Duodenal mucosa (tissue), 2 donors: ENCODE data around the gene PCIF1.

Source experiments
- H3K27ac ChIP-seq: one replicate; pipeline ENCODE4 v1.7.0; 2013; ENCODE audit warnings: low read depth, low read length
- H3K27me3 ChIP-seq, 2 donors: one replicate each; pipeline ENCODE4 v1.7.0; 2013; ENCODE audit warnings: low read length in 2 of 2, control low read depth in 1 of 2; ENCODE audit not compliant: insufficient read depth in 2 of 2, control insufficient read depth in 1 of 2
- H3K36me3 ChIP-seq, 2 donors: one replicate each; pipeline ENCODE4 v1.7.0; 2013; ENCODE audit warnings: low read length in 2 of 2, control low read depth in 1 of 2; ENCODE audit not compliant: insufficient read depth in 2 of 2, control insufficient read depth in 1 of 2
- H3K4me1 ChIP-seq, 2 donors: one replicate each; pipeline ENCODE4 v1.7.0; 2013; ENCODE audit warnings: low read length in 2 of 2, control low read depth in 1 of 2; ENCODE audit not compliant: insufficient read depth in 2 of 2, control insufficient read depth in 1 of 2
- H3K4me3 ChIP-seq, 2 donors: one replicate each; pipeline ENCODE4 v1.7.0; 2013; ENCODE audit warnings: low read length in 2 of 2, low read depth in 1 of 2
- H3K9ac ChIP-seq, 2 donors: one replicate each; pipeline ENCODE4 v1.7.0; 2013; ENCODE audit warnings: low read length in 2 of 2, low read depth in 1 of 2
- H3K9me3 ChIP-seq, 2 donors: one replicate each; pipeline ENCODE4 v1.7.0; 2013; ENCODE audit warnings: low read length in 2 of 2, control low read depth in 1 of 2; ENCODE audit not compliant: control insufficient read depth in 1 of 2

The PCIF1 gene

GRCh38 chr20:45912344-45912682, 22.2 kb upstream of the PCIF1 start:
- H3K9me3 ChIP-seq: no peaks in the 10 kb centered on the region
- H3K27me3 ChIP-seq: no peaks in the 10 kb centered on the region
- H3K36me3 ChIP-seq: peaks cover 0 to 3% of the 10 kb centered on the region in 2 donors
- peak overlapping the region in 1 of 2 donors; percentile 78 for H3K4me3 ChIP-seq
- H3K4me1 ChIP-seq: peaks cover 21 to 24% of the 10 kb centered on the region in 2 donors
- no peak overlapping the region for H3K27ac ChIP-seq
- no peak overlapping the region for H3K9ac ChIP-seq

- Histone ChIP-seq H3K9me3 (no peaks in the 10 kb centered on the region), H3K36me3 (no peaks in the 10 kb centered on the region), H3K27ac (no peak overlapping the region), H3K4me1 (peaks cover 21 to 25% of the 10 kb centered on the region in 2 donors), H3K4me3 (no peak overlapping the region), H3K27me3 (no peaks in the 10 kb centered on the region), H3K9ac (no peak overlapping the region)
Observed at GRCh38 chr20:45913116-45913515, 21.4 kb upstream of the PCIF1 start.

DNA sequence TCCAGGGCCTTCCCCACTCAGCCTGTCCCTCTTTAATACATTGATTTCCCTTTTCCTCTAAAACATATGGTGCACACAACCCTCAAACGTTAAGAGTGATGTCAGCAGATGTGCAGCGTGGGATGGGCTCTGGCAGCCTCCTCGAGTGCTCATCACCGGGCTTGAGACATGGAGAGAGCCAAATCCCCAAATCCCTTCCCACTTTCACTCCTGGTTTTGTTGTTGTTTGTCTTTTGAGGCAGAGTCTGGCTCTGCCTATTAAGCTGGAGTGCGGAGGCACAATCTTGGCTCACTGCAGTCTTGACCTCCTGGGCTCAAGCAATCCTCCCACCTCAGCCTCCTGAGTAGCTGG, 16.7 kb upstream of the PCIF1 start:
- H3K4me1 ChIP-seq: peaks cover 5 to 23% of the 10 kb centered on the region in 2 donors
- no peaks in the 10 kb centered on the region for H3K27me3 ChIP-seq
- H3K9ac ChIP-seq: no peak overlapping the region
- H3K36me3 ChIP-seq: no peaks in the 10 kb centered on the region
- H3K9me3 ChIP-seq: no peaks in the 10 kb centered on the region
- no peak overlapping the region for H3K4me3 ChIP-seq
- peak overlapping the region; percentile 36 for H3K27ac ChIP-seq

- H3K4me3 ChIP-seq: no peak overlapping the region
- H3K4me1 ChIP-seq: peaks cover 5 to 23% of the 10 kb centered on the region in 2 donors
Observed at GRCh38 chr20:45918182-45918737, 16.2 kb upstream of the PCIF1 start.

GRCh38 chr20:45918779-45919537, 15.5 kb upstream of the PCIF1 start:
- Histone ChIP-seq H3K4me3 (no peak overlapping the region), H3K9ac (no peak overlapping the region), H3K9me3 (no peaks in the 10 kb centered on the region), H3K27ac (peak overlapping the region; percentile 14), H3K36me3 (no peaks in the 10 kb centered on the region), H3K27me3 (no peaks in the 10 kb centered on the region), H3K4me1 (peaks cover 5 to 23% of the 10 kb centered on the region in 2 donors)

More at GRCh38 chr20:45918182-45918737, 16.2 kb upstream of the PCIF1 start:
- H3K36me3 ChIP-seq: no peaks in the 10 kb centered on the region
- peak overlapping the region in 1 of 2 donors; percentile 22 for H3K9ac ChIP-seq
- H3K9me3 ChIP-seq: no peaks in the 10 kb centered on the region
- no peak overlapping the region for H3K27ac ChIP-seq
- no peaks in the 10 kb centered on the region for H3K27me3 ChIP-seq

DNA sequence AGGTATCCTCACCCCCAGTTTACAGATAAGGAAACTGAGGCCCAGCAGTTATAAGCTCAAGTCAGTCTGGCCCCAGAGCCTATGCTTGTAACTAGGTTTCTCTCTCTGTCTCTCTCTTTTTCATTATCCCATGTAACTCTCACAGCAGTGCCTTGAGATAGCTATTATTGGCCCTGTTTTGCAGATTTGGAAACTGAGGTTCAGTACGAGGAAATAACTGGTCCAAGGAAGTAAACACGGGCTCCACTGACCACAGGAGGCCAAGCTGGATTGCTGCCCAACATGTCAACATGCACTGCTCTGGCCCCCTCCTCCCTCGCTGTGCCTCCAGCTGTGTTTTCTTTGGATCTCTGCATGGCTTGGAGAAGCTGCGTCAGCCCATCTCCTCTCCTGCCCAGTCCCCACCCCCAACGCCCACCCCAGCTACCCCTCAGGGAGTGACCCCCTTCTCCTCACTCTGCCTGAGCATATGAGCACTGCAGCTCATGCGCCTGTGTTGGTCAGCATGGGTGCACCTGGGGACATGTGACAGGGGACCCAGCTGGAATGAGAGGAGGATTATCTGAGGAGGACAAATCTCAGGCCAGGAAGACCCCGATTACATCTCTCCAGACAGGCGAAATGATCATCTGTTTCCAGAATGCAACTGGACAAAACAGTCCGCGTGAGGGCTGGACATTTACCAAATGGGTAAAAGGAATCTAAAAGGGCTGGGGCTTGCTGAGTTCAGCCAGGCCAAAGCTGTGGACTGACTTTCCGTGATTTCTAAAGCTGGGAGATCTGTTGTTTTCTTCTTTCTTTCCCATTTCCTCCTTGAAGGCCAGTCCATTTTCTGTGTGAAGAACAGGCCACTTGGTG, 14.7 kb upstream of the PCIF1 start:
- H3K4me1 ChIP-seq: peaks cover 5 to 24% of the 10 kb centered on the region in 2 donors
- peak overlapping the region; percentile 14 for H3K27ac ChIP-seq
- no peaks in the 10 kb centered on the region for H3K27me3 ChIP-seq
- H3K36me3 ChIP-seq: no peaks in the 10 kb centered on the region
- no peaks in the 10 kb centered on the region for H3K9me3 ChIP-seq
- no peak overlapping the region for H3K9ac ChIP-seq
- H3K4me3 ChIP-seq: no peak overlapping the region

DNA sequence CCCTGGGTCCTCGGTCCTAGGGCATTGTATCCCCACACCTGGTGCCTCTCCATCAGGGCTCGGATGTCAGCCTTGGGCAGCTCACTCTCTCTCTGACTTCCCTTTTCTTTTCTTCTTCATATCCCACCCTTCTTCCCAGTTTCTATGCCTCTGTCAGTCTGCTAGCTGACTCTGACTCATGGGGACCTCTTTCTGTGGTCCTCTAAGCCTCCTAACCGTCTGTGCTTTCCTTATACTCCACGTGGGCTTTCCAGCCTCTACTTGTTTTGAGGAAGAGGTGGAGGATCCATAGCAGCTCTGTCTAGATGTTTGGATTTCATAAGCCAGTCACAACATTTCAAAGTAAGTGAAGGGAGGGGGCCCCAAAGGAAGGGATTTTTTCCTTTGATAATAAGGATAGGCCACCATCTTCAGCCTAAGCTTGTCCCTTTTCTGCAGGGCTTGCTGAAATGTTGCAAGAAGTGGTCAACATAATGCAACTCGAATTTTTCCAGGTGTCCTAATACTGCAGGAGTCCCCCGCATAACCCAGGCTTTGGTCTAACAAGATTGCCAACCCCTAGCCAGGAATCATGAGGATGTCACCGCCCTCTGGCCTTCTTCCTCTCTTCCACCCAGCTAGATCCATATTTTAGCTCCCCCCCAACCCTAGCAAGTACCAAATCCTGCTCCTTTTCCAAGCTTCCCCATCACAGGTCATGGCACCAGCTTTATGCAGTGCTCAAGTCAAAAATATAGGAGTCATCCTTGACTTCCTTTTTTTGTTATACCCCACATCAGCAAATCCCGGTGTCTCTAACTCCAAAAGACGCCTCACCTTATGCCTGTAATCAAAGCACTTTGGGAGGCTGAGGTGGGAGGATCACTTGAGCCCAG, 13.8 kb upstream of the PCIF1 start:
- Histone ChIP-seq H3K27me3 (no peaks in the 10 kb centered on the region), H3K4me1 (peaks cover 5 to 26% of the 10 kb centered on the region in 2 donors), H3K4me3 (no peak overlapping the region), H3K36me3 (no peaks in the 10 kb centered on the region), H3K9ac (no peak overlapping the region), H3K27ac (no peak overlapping the region), H3K9me3 (no peaks in the 10 kb centered on the region)

DNA sequence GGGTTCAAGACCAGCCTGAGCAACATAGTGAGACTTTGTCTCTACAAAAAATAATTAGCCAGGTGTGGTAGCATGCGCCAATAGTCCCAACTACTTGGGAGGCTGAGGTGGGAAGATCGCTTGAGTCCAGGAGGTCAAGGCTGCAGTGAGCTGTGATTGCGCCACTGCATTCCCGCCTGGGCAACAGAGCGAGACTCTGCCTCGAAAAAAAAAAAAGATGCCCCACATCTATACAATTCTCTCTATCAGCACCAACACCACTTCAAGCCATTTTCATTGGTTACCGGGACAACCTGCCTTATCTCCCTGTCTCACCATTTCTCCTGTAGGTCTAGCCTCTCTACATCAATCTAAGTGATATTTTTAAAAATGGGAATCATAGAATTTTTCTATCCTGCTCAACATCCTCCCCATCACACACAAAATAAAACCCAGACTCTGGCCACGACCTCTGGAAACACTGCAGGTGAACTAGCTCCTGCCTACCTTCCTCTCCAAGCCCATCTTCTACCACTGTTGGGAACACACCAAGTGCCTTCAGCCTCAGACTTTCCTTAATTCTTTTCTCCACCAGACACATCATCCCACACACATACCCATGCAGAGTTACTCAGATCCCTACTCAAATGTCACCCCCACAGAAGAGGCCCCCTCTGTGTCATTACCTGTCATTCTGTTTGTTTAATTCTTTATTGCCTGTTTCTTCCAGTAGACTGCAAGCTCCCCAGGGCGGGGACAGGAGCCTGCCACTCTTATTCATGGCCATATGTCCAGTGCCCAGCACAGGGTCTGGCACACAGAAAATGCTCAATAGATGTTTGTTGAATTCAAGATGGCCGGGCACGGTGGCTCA, 12.9 kb upstream of the PCIF1 start:
- H3K9me3 ChIP-seq: no peaks in the 10 kb centered on the region
- H3K27ac ChIP-seq: no peak overlapping the region
- H3K9ac ChIP-seq: no peak overlapping the region
- no peaks in the 10 kb centered on the region for H3K36me3 ChIP-seq
- H3K4me1 ChIP-seq: peaks cover 5 to 26% of the 10 kb centered on the region in 2 donors
- H3K27me3 ChIP-seq: no peaks in the 10 kb centered on the region
- H3K4me3 ChIP-seq: no peak overlapping the region
